ENCODE measurements around the gene LRRC8A.
"Not testable (repeated sequence)": the region's sequence is repeated elsewhere in the genome, so short reads cannot be mapped to it uniquely, and the experiment has no call there.

LRRC8A gene

GRCh38 chr9:128870128-128870940 lies 11.6 kb upstream of the LRRC8A start:
- DNase-seq (ENCODE audit: low read depth): peak; percentile 44

- DNase-seq (ENCODE audit: low read depth): not testable (repeated sequence)
Measured at GRCh38 chr9:128870941-128871265, 11.0 kb upstream of the LRRC8A start.

- DNase-seq (ENCODE audit: low read depth): no peak
Measured at GRCh38 chr9:128877852-128878251, 4.1 kb upstream of the LRRC8A start.

GRCh38 chr9:128882677-128883603 lies 1.0 kb downstream of the LRRC8A start:
- DNase-seq (ENCODE audit: low read depth): peak; percentile 71

GRCh38 chr9:128884164-128884563 lies 2.2 kb downstream of the LRRC8A start:
- no peak for DNase-seq (ENCODE audit: low read depth)

GRCh38 chr9:128885376-128885775 lies 3.4 kb downstream of the LRRC8A start:
- no peak for DNase-seq (ENCODE audit: low read depth)

- no peak for DNase-seq (ENCODE audit: low read depth)
Measured at GRCh38 chr9:128885798-128886197, 3.9 kb downstream of the LRRC8A start.

GRCh38 chr9:128886211-128886891 lies 4.4 kb downstream of the LRRC8A start:
- DNase-seq (ENCODE audit: low read depth): peak; percentile 95

- DNase-seq (ENCODE audit: low read depth): no peak
Measured at GRCh38 chr9:128887049-128887448, 5.1 kb downstream of the LRRC8A start.

- peak; percentile 36 for DNase-seq (ENCODE audit: low read depth)
Measured at GRCh38 chr9:128887914-128888350, 6.0 kb downstream of the LRRC8A start.

- DNase-seq (ENCODE audit: low read depth): no peak
Measured at GRCh38 chr9:128891321-128892220, 9.6 kb downstream of the LRRC8A start.

GRCh38 chr9:128892221-128892921 lies 10.4 kb downstream of the LRRC8A start:
- DNase-seq (ENCODE audit: low read depth): peak; percentile 93

GRCh38 chr9:128893354-128893753 lies 11.4 kb downstream of the LRRC8A start:
- DNase-seq (ENCODE audit: low read depth): peak; percentile 90

GRCh38 chr9:128894764-128895163 lies 12.8 kb downstream of the LRRC8A start:
- DNase-seq (ENCODE audit: low read depth): no peak

GRCh38 chr9:128895556-128895955 lies 13.6 kb downstream of the LRRC8A start:
- peak; percentile 76 for DNase-seq (ENCODE audit: low read depth)

- DNase-seq (ENCODE audit: low read depth): no peak
Measured at GRCh38 chr9:128898382-128898781, 16.4 kb downstream of the LRRC8A start.

GRCh38 chr9:128898845-128899565 lies 17.1 kb downstream of the LRRC8A start:
- DNase-seq (ENCODE audit: low read depth): no peak

GRCh38 chr9:128899566-128900322 lies 17.8 kb downstream of the LRRC8A start:
- DNase-seq (ENCODE audit: low read depth): no peak

GRCh38 chr9:128901379-128901778 lies 19.4 kb downstream of the LRRC8A start:
- DNase-seq (ENCODE audit: low read depth): no peak
